OCI-LY3 (cell line): ENCODE measurements around the gene ELOVL7.

Experiments
- CTCF ChIP-seq: fragments of 200-600, 300-600 bp; sonication (generic); IDR thresholded peaks from 2 replicates; pipeline ENCODE4 v1.5.1; 2014; ENCODE audit warnings: antibody characterized with exemption, low read length, low read depth
- EZH2phosphoT487 ChIP-seq: fragments of 200-600 bp; shearing (Covaris generic); IDR thresholded peaks from 2 replicates; pipeline ENCODE4 v1.6.1; 2018; ENCODE audit warnings: antibody characterized with exemption, mixed run types, low read depth

DNA sequence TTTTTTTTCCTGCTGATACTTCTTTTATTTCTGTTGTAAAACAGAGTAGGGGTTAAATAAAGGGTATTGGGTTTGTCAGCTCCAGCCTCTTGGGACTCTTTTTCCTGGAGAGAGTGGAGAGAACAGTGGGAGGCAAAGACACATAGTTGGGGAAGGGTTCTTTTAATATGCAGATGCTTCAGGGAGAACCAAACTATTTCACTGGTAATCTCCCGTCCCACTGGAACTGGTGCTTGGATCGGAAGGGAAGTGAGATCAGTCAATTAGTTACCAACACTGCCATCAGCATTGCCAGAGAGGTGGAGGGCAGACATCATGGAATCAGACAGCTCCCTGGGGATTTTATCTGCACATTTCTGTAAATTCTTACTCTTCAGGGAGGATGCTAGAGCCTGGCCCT lies 47.6 kb upstream of the ELOVL7 start:
- TF ChIP-seq CTCF (no peak), EZH2phosphoT487 (no peak)
